HepG2 (cell line): ENCODE measurements around the gene LRRC4C. TPM values are rescaled to one million over a fixed set of nuclear protein-coding genes. Genes with fewer than 3 reads are reported as not detected.

Source experiments
- ATAC-seq: fragments of 200-7000 bp; cut with Tn5 transposase; 3 replicates; pipeline ENCODE4 v1.9.1; 2020; ENCODE audit warnings: mild to moderate bottlenecking, moderate library complexity
- BruUV-seq: library from RNA; stranded (reverse); fragments of 400-500 nt; replicated peaks from 2 replicates; lab custom pipeline; 2021; lab: Mats Ljungman, UMichigan
- CTCF ChIA-PET: fragments of 300-600 bp; formaldehyde crosslinking; extraction: SDS; loops from one replicate; lab custom pipeline; 2021; ENCODE audit warnings: low total read pairs, inconsistent platforms, low intra/inter-chr PET ratio; lab: Yijun Ruan, JAX
- POLR2A ChIA-PET: fragments of 350-600 bp; sonication (Branson Sonifier 250); formaldehyde crosslinking; loops from one replicate; lab custom pipeline; 2020; ENCODE audit warnings: antibody characterized with exemption, inconsistent platforms; lab: Yijun Ruan, JAX
- DNase-seq: peaks from one replicate; pipeline ENCODE4 v3.0.0-alpha.2; 2015; ENCODE audit warnings: low spot score
- FAIRE-seq: peaks from 3 replicates; lab custom pipeline; 2011; peaks lifted over from hg19 to GRCh38; lab: Jason Lieb, UNC
- H2AFZ ChIP-seq: one replicate; pipeline ENCODE4 v1.6.1; 2011; ENCODE audit warnings: low read length, inconsistent platforms
- H3K27ac ChIP-seq: fragments of 300-600 bp; 3 replicates; pipeline ENCODE4 v1.8.0; 2011; ENCODE audit warnings: mixed run types, mild to moderate bottlenecking, mixed read lengths, low read length, inconsistent platforms; ENCODE audit not compliant: insufficient read depth; ENCODE audit errors: extremely low read length
- H3K27me3 ChIP-seq, 2 experiments: fragments of 200-600 bp in 1 of 2; 2 replicates in 1 of 2; 3 replicates in 1 of 2; pipeline versions ENCODE4 v1.6.0 to v1.8.0; 2011; ENCODE audit warnings: low read length in 2 of 2, mild to moderate bottlenecking in 2 of 2, moderate library complexity in 2 of 2, inconsistent platforms in 1 of 2; ENCODE audit not compliant: insufficient read depth in 2 of 2, control insufficient read depth in 1 of 2
- H3K36me3 ChIP-seq, 2 experiments: fragments of 200-600 bp in 1 of 2; replicated peaks in 1 of 2; 2 replicates in 1 of 2; 3 replicates in 1 of 2; pipeline versions ENCODE4 v1.5.1 to v1.8.0; 2011; ENCODE audit warnings: low read length in 2 of 2, inconsistent platforms in 1 of 2; ENCODE audit not compliant: insufficient read depth in 2 of 2, control insufficient read depth in 1 of 2
- H3K4me1 ChIP-seq: 2 replicates; pipeline ENCODE4 v1.5.1; 2012; ENCODE audit warnings: low read length, inconsistent platforms; ENCODE audit not compliant: insufficient read depth
- H3K4me2 ChIP-seq: 2 replicates; pipeline ENCODE4 v1.6.0; 2011; ENCODE audit warnings: low read depth, low read length, inconsistent platforms
- H3K4me3 ChIP-seq, 3 experiments: fragments of 200-600 bp in 1 of 3; sonication (generic), shearing (Covaris generic) in 1 of 3; replicated peaks in 1 of 3; 2 replicates each; pipeline ENCODE4 v1.5.1; 2011 to 2016; ENCODE audit warnings: low read length in 3 of 3, inconsistent platforms in 2 of 3, low read depth in 2 of 3, mild to moderate bottlenecking in 2 of 3, control low read depth in 1 of 3, mixed read lengths in 1 of 3; ENCODE audit not compliant: insufficient read depth in 1 of 3
- H3K79me2 ChIP-seq: one replicate; pipeline ENCODE4 v1.6.1; 2011; ENCODE audit warnings: low read length, inconsistent platforms; ENCODE audit not compliant: insufficient read depth
- H3K9ac ChIP-seq: 2 replicates; pipeline ENCODE4 v1.6.0; 2011; ENCODE audit warnings: mild to moderate bottlenecking, low read depth, low read length, inconsistent platforms; ENCODE audit not compliant: insufficient read depth
- H3K9me3 ChIP-seq: 2 replicates; pipeline ENCODE4 v1.5.1; 2012; ENCODE audit warnings: mild to moderate bottlenecking, low read length
- H4K20me1 ChIP-seq: 2 replicates; pipeline ENCODE4 v1.6.0; 2011; ENCODE audit warnings: inconsistent platforms, mild to moderate bottlenecking, low read length, moderate library complexity; ENCODE audit not compliant: insufficient read depth
- E2F5 ChIP-seq: sonication (generic); formaldehyde crosslinking; conservative IDR thresholded peaks from 2 replicates; pipeline ENCODE4 v1.4.0; 2020; ENCODE audit warnings: missing genetic modification reagents
- KLF9 ChIP-seq: IDR thresholded peaks from 2 replicates; pipeline ENCODE4 v1.6.1; 2016; ENCODE audit warnings: low read depth
- MTERF4 ChIP-seq: sonication (generic); formaldehyde crosslinking; IDR thresholded peaks from 2 replicates; pipeline ENCODE4 v1.8.0; 2023; ENCODE audit warnings: mild to moderate bottlenecking, missing genetic modification reagents
- ZNF12 ChIP-seq: sonication (generic); formaldehyde crosslinking; IDR thresholded peaks from 2 replicates; pipeline ENCODE4 v1.5.0; 2020; ENCODE audit warnings: missing genetic modification reagents
- ZNF33B ChIP-seq: sonication (generic); formaldehyde crosslinking; IDR thresholded peaks from 2 replicates; pipeline ENCODE4 v1.5.1; 2020; ENCODE audit warnings: mild to moderate bottlenecking, missing genetic modification reagents
- ZSCAN29 ChIP-seq: sonication (generic); formaldehyde crosslinking; conservative IDR thresholded peaks from 2 replicates; pipeline ENCODE4 v1.4.0; 2020; ENCODE audit warnings: mild to moderate bottlenecking, missing genetic modification reagents
- WGBS: methylation state at CpG from one replicate; pipeline ENCODE4 v1.1.6; 2017; ENCODE audit warnings: low lambda C conversion rate; 5-methylcytosine and 5-hydroxymethylcytosine counted together
- in situ Hi-C: cut with HindIII; loops from 2 replicates; pipeline ENCODE4 v1.10.0; 2017; ENCODE audit warnings: low pct_unique_long_range_greater_than_20kb; ENCODE audit not compliant: extremely low pct_ligation_motif_present
- intact Hi-C: fragments of 100-400 bp; cut with micrococcal nuclease; formaldehyde crosslinking; loops from one replicate; pipeline ENCODE4 v1.10.0; 2022; ENCODE audit not compliant: unreplicated experiment
- polyA plus RNA-seq, 8 experiments: library from polyadenylated mRNA; depleted of rRNA in 3 of 8; stranded (reverse) in 7 of 8; unstranded in 1 of 8; fragments of >200 nt; fragmentation: Illumina TruSeq in 4 of 8; extraction: Trizol in 4 of 8; gene quantifications; 2 replicates each; pipeline versions ENCODE4 v1.2.1 to v1.2.3, GENCODE V29; 2011 to 2016; ENCODE audit warnings: low read depth in 4 of 8, missing spikeins in 1 of 8, mixed read lengths in 1 of 8; ENCODE audit not compliant: insufficient read depth in 1 of 8
- total RNA-seq, 5 experiments: library from RNA; depleted of rRNA; stranded (reverse); fragments of >200 nt; fragmentation: Illumina TruSeq; extraction: Trizol; gene quantifications; 2 replicates each; pipeline ENCODE4 v1.2.3, GENCODE V29; 2016; ENCODE audit warnings: low read depth in 1 of 5

LRRC4C gene
- total and polyA plus RNA-seq, 2 of the 13 experiments (the other 11 are each of a cell fraction or from before 2014, with no cell fraction given): not detected

- TF ChIP-seq E2F5 (CRISPR knock-in tag) (no peak), ZNF33B (CRISPR knock-in tag) (no peak), MTERF4 (CRISPR knock-in tag) (no peak)
Observed at GRCh38 chr11:41419901-41420300, 39.6 kb downstream of the LRRC4C start (continued).

- Histone ChIP-seq H3K9me3 (no peaks in the 10 kb centered on the region), H3K4me2 (no peak overlapping the region), H3K27ac (no peak overlapping the region), H3K4me1 (no peaks in the 10 kb centered on the region), H3K36me3 (no peaks in the 10 kb centered on the region), H2AFZ (no peak overlapping the region), H4K20me1 (no peaks in the 10 kb centered on the region), H3K4me3 (no peak overlapping the region), H3K27me3 (no peaks in the 10 kb centered on the region), H3K79me2 (no peaks in the 10 kb centered on the region), H3K9ac (no peak overlapping the region)
- intact Hi-C loops (no loop called here), in situ Hi-C loops (no loop called here)
- DNase-seq (no peak), ATAC-seq (no peak), FAIRE-seq (no peak)
- ChIA-PET CTCF (no interaction called here), POLR2A (no interaction called here)
- under 1% methylated on average over 4 of the region's 4 CpGs for WGBS
- TF ChIP-seq ZSCAN29 (CRISPR knock-in tag): no peak
- no peak for TF ChIP-seq KLF9 (CRISPR knock-in tag)
- no peak for TF ChIP-seq ZNF12 (CRISPR knock-in tag)
- no TSS peak for BruUV-seq
Observed at GRCh38 chr11:41414771-41415440, 44.5 kb downstream of the LRRC4C start.
